Type B pancreatic cell (in vitro differentiated cells): ENCODE measurements around the gene SLC9A9. TPM values are rescaled to one million over a fixed set of nuclear protein-coding genes. Genes with fewer than 3 reads are reported as not detected.

ENCODE experiments used
- DNase-seq: peaks from one replicate; pipeline ENCODE4 v3.0.0; 2021; ENCODE audit warnings: mixed read lengths; ENCODE audit not compliant: unreplicated experiment; ENCODE audit errors: extremely low spot score
- H3K27ac Mint-ChIP-seq: 2 replicates; pipeline ENCODE4 v1.8.0; 2021; ENCODE audit warnings: mild to moderate bottlenecking, mixed read lengths
- H3K27me3 Mint-ChIP-seq: 2 replicates; pipeline ENCODE4 v1.8.0; 2021; ENCODE audit warnings: mixed read lengths
- H3K36me3 Mint-ChIP-seq: 2 replicates; pipeline ENCODE4 v1.8.0; 2021; ENCODE audit warnings: mixed read lengths
- H3K4me1 Mint-ChIP-seq: one replicate; pipeline ENCODE4 v1.8.0; 2021; ENCODE audit warnings: mixed read lengths; ENCODE audit not compliant: unreplicated experiment
- H3K4me3 Mint-ChIP-seq: 2 replicates; pipeline ENCODE4 v1.8.0; 2021; ENCODE audit warnings: mild to moderate bottlenecking, mixed read lengths
- H3K9me3 Mint-ChIP-seq: 2 replicates; pipeline ENCODE4 v1.8.0; 2021; ENCODE audit warnings: mixed read lengths
- CTCF ChIP-seq: fragments of 200-600 bp; sonication (generic); conservative IDR thresholded peaks from 2 replicates; pipeline ENCODE4 v1.5.0; 2021; ENCODE audit warnings: antibody characterized with exemption, mild to moderate bottlenecking
- total RNA-seq: library from RNA; stranded (reverse); gene quantifications from 2 replicates; pipeline ENCODE4 v1.2.1, GENCODE V29; 2021; ENCODE audit warnings: low replicate concordance

Gene SLC9A9
- total RNA-seq, 1 donor from 2014 or later: 2.7 TPM

DNA sequence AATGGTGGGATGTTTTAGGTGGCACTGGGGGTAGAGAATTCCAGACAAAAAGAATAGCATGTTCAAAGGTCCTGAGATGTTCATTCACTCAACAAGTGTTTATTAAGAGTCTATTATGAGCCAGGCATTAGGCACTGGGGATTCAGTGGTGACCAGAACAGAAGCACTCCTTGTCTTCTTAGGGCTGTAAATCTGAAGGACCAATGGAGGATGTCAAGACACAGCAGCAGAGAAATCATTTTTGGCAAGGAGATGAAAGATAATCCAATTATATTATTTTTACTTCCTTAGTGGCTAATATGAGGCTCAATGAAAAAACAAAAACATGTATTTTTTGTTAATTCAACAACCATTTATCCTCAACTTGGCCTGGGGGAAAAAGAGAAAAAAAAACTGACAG lies 218.5 kb downstream of the SLC9A9 start:
- Mint-ChIP-seq H3K36me3 (no peaks in the 10 kb centered on the region), H3K4me3 (no peak overlapping the region), H3K9me3 (no peaks in the 10 kb centered on the region), H3K27ac (no peak overlapping the region), H3K4me1 (no peaks in the 10 kb centered on the region), H3K27me3 (no peaks in the 10 kb centered on the region)
- TF ChIP-seq CTCF: no peak
- DNase-seq: no peak

GRCh38 chr3:143628971-143629370 lies 219.3 kb downstream of the SLC9A9 start:
- Mint-ChIP-seq H3K9me3 (no peaks in the 10 kb centered on the region), H3K27ac (no peak overlapping the region), H3K4me3 (no peak overlapping the region), H3K4me1 (no peaks in the 10 kb centered on the region), H3K36me3 (no peaks in the 10 kb centered on the region), H3K27me3 (no peaks in the 10 kb centered on the region)
- no peak for TF ChIP-seq CTCF
- DNase-seq: no peak

DNA sequence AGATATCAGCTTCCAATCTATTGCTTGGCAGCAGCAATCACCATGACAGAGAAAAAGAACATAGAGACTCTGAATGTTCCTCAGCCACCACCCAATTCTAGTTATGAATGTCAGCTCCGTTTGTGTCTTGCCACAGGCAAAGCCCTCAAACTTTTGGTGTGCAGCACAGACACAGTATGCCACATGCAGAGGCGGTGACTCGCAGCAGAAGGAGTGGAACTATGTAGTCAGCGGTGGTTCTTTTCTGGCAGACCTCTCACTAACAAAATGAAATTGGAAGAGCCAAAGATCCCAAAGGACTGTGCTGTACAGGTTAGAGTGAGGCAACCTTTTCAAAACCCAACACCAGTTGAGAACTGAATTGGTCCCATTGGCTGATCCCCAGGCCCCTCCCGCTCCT lies 220.9 kb downstream of the SLC9A9 start:
- Mint-ChIP-seq H3K4me1 (no peaks in the 10 kb centered on the region), H3K27me3 (peaks cover 2% of the 10 kb centered on the region), H3K9me3 (no peaks in the 10 kb centered on the region), H3K4me3 (no peak overlapping the region), H3K36me3 (no peaks in the 10 kb centered on the region), H3K27ac (no peak overlapping the region)
- TF ChIP-seq CTCF: no peak
- DNase-seq: no peak

DNA sequence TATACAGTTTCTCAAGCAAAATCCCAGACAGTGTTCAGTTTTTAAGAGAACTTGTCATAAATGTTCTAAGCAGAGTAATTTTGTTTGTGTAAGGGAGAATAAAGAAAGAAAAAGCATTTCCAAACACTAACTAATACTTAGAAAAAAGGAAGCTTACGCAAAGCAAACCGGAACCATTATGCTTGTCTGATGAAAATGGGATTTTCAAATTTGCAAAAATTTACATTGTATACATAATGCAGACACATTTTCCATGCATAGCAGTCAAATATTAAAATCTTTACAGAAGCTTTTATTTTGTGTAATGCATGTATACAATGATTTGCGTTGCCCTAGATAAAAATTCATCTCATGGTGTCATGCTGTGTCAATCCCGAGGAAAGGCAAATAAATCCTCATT lies 229.0 kb downstream of the SLC9A9 start:
- TF ChIP-seq CTCF: no peak
- no peaks in the 10 kb centered on the region for H3K36me3 Mint-ChIP-seq
- H3K4me1 Mint-ChIP-seq: peaks cover 8% of the 10 kb centered on the region
- peaks cover 4% of the 10 kb centered on the region for H3K9me3 Mint-ChIP-seq
- H3K27me3 Mint-ChIP-seq: peaks cover 6% of the 10 kb centered on the region
- H3K27ac Mint-ChIP-seq: no peak overlapping the region
- DNase-seq: no peak
- no peak overlapping the region for H3K4me3 Mint-ChIP-seq

DNA sequence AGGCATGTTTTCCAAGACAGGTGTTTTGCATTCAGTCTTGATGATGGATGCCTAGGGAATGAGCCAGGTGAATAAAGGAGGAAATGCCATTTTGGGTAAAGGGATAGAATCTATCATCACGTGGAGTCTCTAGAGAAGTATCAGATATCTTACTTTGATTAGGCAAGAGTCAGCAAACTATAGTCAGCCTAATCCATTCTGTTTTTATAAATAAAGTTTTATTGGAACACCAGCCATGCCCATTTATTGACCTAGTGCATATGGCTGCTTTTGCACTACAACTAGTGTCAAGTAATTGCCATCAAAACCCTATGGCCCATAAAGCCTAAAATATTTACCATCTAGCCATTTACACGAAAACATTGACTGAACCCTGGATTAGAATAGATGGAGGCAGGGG lies 231.2 kb downstream of the SLC9A9 start:
- H3K36me3 Mint-ChIP-seq: no peaks in the 10 kb centered on the region
- H3K27ac Mint-ChIP-seq: no peak overlapping the region
- H3K4me1 Mint-ChIP-seq: peaks cover 20% of the 10 kb centered on the region
- DNase-seq: no peak
- no peak overlapping the region for H3K4me3 Mint-ChIP-seq
- H3K27me3 Mint-ChIP-seq: peaks cover 4% of the 10 kb centered on the region
- no peak for TF ChIP-seq CTCF
- H3K9me3 Mint-ChIP-seq: peaks cover 4% of the 10 kb centered on the region

GRCh38 chr3:143613226-143613625 lies 235.0 kb downstream of the SLC9A9 start:
- no peaks in the 10 kb centered on the region for H3K9me3 Mint-ChIP-seq
- H3K4me1 Mint-ChIP-seq: peaks cover 16% of the 10 kb centered on the region
- no peaks in the 10 kb centered on the region for H3K36me3 Mint-ChIP-seq
- no peak overlapping the region for H3K4me3 Mint-ChIP-seq
- no peak for DNase-seq
- TF ChIP-seq CTCF: no peak
- peaks cover 4% of the 10 kb centered on the region for H3K27me3 Mint-ChIP-seq
- H3K27ac Mint-ChIP-seq: no peak overlapping the region
